Right cardiac atrium (tissue), 5 donors: ENCODE data around the gene HMOX1. TPM values are rescaled to one million over a fixed set of nuclear protein-coding genes. Genes with fewer than 3 reads are reported as not detected.

ENCODE experiments used
- ATAC-seq, 2 donors: fragments of 200-7000 bp; cut with Tn5 transposase; one replicate each; pipeline versions ENCODE4 v1.8.0 to v1.9.1; 2020; ENCODE audit warnings: moderate library complexity in 2 of 2, mild to moderate bottlenecking in 1 of 2
- DNase-seq, 3 donors: peaks; one replicate each; pipeline ENCODE4 v3.0.0-alpha.2; 2020
- H3K27ac ChIP-seq: one replicate; pipeline ENCODE4 v1.5.1; 2013; ENCODE audit warnings: mild to moderate bottlenecking, low read length, control low read depth, moderate library complexity
- H3K27me3 ChIP-seq: one replicate; pipeline ENCODE4 v1.6.1; 2013; ENCODE audit not compliant: control insufficient read depth, insufficient read depth
- H3K4me1 ChIP-seq: one replicate; pipeline ENCODE4 v1.6.1; 2013; ENCODE audit warnings: low read length; ENCODE audit not compliant: control insufficient read depth, insufficient read depth
- H3K4me3 ChIP-seq: one replicate; pipeline ENCODE4 v1.5.1; 2013; ENCODE audit warnings: low read length, control low read depth
- H3K9me3 ChIP-seq: one replicate; pipeline ENCODE4 v1.6.1; 2013; ENCODE audit warnings: low read length; ENCODE audit not compliant: control insufficient read depth
- WGBS: extraction: QIAGEN DNeasy Blood & Tissue Kit; methylation state at CpG from one replicate; pipeline ENCODE4 v1.1.7; 2013; 5-methylcytosine and 5-hydroxymethylcytosine counted together
- intact Hi-C, 4 donors: fragments of 100-400 bp; cut with DNase I; formaldehyde crosslinking; loops; one replicate each; pipeline versions ENCODE4 v1.11.0 to v1.14.0; 2022 to 2023
- polyA plus RNA-seq: library from polyadenylated mRNA; stranded (reverse); fragments of 200-250 nt; gene quantifications from one replicate; pipeline ENCODE4 v1.2.3, GENCODE V29; 2013
- total RNA-seq, 4 donors: library from RNA; stranded (reverse); fragmentation: NEBNext Ultra II Directional; extraction: Animal tissue kit (Norgen Biotek cat#: 25700); gene quantifications; one replicate each; pipeline ENCODE4 v1.2.1, GENCODE V29; 2021
- donor health status: healthy with polysubstance abuse.
- donor health status: DM: no; HTN: yes; CAD: no.
- donor health status: DM: no; HTN: no; CAD: no.
- donor health status: DM: no; HTN: yes; CAD: no; lungs with severe emphysema.
- donor health status: DM: yes; HTN: yes; CAD: no.

Gene HMOX1
- total and polyA plus RNA-seq, 5 donors = 6.1 to 10.8 (median 9.1) TPM

GRCh38 chr22:35424081-35424480 lies 43.2 kb downstream of the HMOX1 start:
- H3K27me3 ChIP-seq = no peaks in the 10 kb centered on the region
- no peaks in the 10 kb centered on the region for H3K4me1 ChIP-seq
- H3K4me3 ChIP-seq = no peak overlapping the region
- no peaks in the 10 kb centered on the region for H3K9me3 ChIP-seq
- 95% methylated on average over 26 of the region's 26 CpGs for WGBS
- H3K27ac ChIP-seq = no peak overlapping the region
- intact Hi-C loops = loop anchor here in 1 of 4 donors (10.0 kb wide), 1 partner anchor 701 kb away; no protein-coding TSS in a partner anchor
- DNase-seq (peak in 1 of 3 donors; percentile 42), ATAC-seq (no peak)

- intact Hi-C loops = loop anchor here in 1 of 4 donors (10.0 kb wide), 1 partner anchor 700 kb away; no protein-coding TSS in a partner anchor
- DNase-seq (no peak), ATAC-seq (no peak)
- no peaks in the 10 kb centered on the region for H3K9me3 ChIP-seq
- no peaks in the 10 kb centered on the region for H3K4me1 ChIP-seq
- no peak overlapping the region for H3K4me3 ChIP-seq
- H3K27ac ChIP-seq = no peak overlapping the region
- no peaks in the 10 kb centered on the region for H3K27me3 ChIP-seq
- WGBS = 72% methylated on average over 7 of the region's 7 CpGs
Observed at GRCh38 chr22:35424761-35425160, 43.9 kb downstream of the HMOX1 start.

GRCh38 chr22:35425546-35425945 lies 44.6 kb downstream of the HMOX1 start:
- Histone ChIP-seq H3K4me3 (no peak overlapping the region), H3K27me3 (no peaks in the 10 kb centered on the region), H3K4me1 (no peaks in the 10 kb centered on the region), H3K27ac (no peak overlapping the region), H3K9me3 (no peaks in the 10 kb centered on the region)
- ATAC-seq (no peak), DNase-seq (no peak)
- intact Hi-C loops = loop anchor here in 1 of 4 donors (10.0 kb wide), 1 partner anchor 699 kb away; no protein-coding TSS in a partner anchor
- 81% methylated on average over 7 of the region's 7 CpGs for WGBS

GRCh38 chr22:35425971-35426800 lies 45.3 kb downstream of the HMOX1 start:
- intact Hi-C loops = loop anchor here in 1 of 4 donors (10.0 kb wide), 1 partner anchor 699 kb away; no protein-coding TSS in a partner anchor

GRCh38 chr22:35426801-35427140 lies 45.9 kb downstream of the HMOX1 start:
- Histone ChIP-seq H3K27me3 (no peaks in the 10 kb centered on the region), H3K27ac (no peak overlapping the region), H3K9me3 (no peaks in the 10 kb centered on the region), H3K4me3 (no peak overlapping the region), H3K4me1 (no peaks in the 10 kb centered on the region)
- DNase-seq (no peak), ATAC-seq (no peak)
- 87% methylated on average over 5 of the region's 5 CpGs for WGBS
- intact Hi-C loops = loop anchor here in 1 of 4 donors (10.0 kb wide), 1 partner anchor 698 kb away; no protein-coding TSS in a partner anchor

More at GRCh38 chr22:35425971-35426800, 45.3 kb downstream of the HMOX1 start:
- ATAC-seq (no peak), DNase-seq (peak in 1 of 3 donors; percentile 19)
- Histone ChIP-seq H3K4me3 (no peak overlapping the region), H3K9me3 (no peaks in the 10 kb centered on the region), H3K4me1 (no peaks in the 10 kb centered on the region), H3K27me3 (no peaks in the 10 kb centered on the region), H3K27ac (no peak overlapping the region)
- 83% methylated on average over 11 of the region's 11 CpGs for WGBS

GRCh38 chr22:35430897-35431322 lies 50.0 kb downstream of the HMOX1 start:
- WGBS = 10% methylated on average over 14 of the region's 14 CpGs
- Histone ChIP-seq H3K4me1 (no peaks in the 10 kb centered on the region), H3K27me3 (no peaks in the 10 kb centered on the region), H3K9me3 (no peaks in the 10 kb centered on the region), H3K4me3 (no peak overlapping the region), H3K27ac (no peak overlapping the region)
- ATAC-seq = peak; percentile 96 to 98
- intact Hi-C loops = loop anchor here (2.0 to 10.0 kb wide), 3 partner anchors 151 to 194 kb away; no protein-coding TSS in a partner anchor
- DNase-seq = peak; percentile 90 to 96 (median 95)

- H3K27ac ChIP-seq = no peak overlapping the region
- no peaks in the 10 kb centered on the region for H3K4me1 ChIP-seq
- no peaks in the 10 kb centered on the region for H3K27me3 ChIP-seq
- no peaks in the 10 kb centered on the region for H3K9me3 ChIP-seq
- 89% methylated on average over 12 of the region's 12 CpGs for WGBS
- no peak overlapping the region for H3K4me3 ChIP-seq
- DNase-seq (peak in 1 of 3 donors; percentile 32), ATAC-seq (no peak)
- intact Hi-C loops = loop anchor here (2.0 to 10.0 kb wide), 3 partner anchors 151 to 193 kb away; no protein-coding TSS in a partner anchor
Observed at GRCh38 chr22:35431483-35432227, 50.8 kb downstream of the HMOX1 start.

- intact Hi-C loops = loop anchor here in 3 of 4 donors (5.0 to 10.0 kb wide), 2 partner anchors 150 to 192 kb away; no protein-coding TSS in a partner anchor
- H3K4me1 ChIP-seq = no peaks in the 10 kb centered on the region
- H3K9me3 ChIP-seq = no peaks in the 10 kb centered on the region
- peak in 1 of 3 donors; percentile 32 for DNase-seq
- H3K4me3 ChIP-seq = no peak overlapping the region
- no peak overlapping the region for H3K27ac ChIP-seq
- WGBS = 95% methylated on average over 13 of the region's 13 CpGs
- no peak for ATAC-seq
- H3K27me3 ChIP-seq = no peaks in the 10 kb centered on the region
Observed at GRCh38 chr22:35432228-35432905, 51.5 kb downstream of the HMOX1 start.

- ATAC-seq = no peak
- intact Hi-C loops = loop anchor here in 3 of 4 donors (5.0 to 10.0 kb wide), 2 partner anchors 148 to 191 kb away; no protein-coding TSS in a partner anchor
- WGBS = 95% methylated on average over 5 of the region's 5 CpGs
Observed at GRCh38 chr22:35434061-35434710, 53.3 kb downstream of the HMOX1 start.

GRCh38 chr22:35435201-35435740 lies 54.4 kb downstream of the HMOX1 start:
- intact Hi-C loops = loop anchor here in 1 of 4 donors (10.0 kb wide), 1 partner anchor 190 kb away; no protein-coding TSS in a partner anchor
- H3K4me3 ChIP-seq = no peak overlapping the region
- DNase-seq (peak in 1 of 3 donors; percentile 35), ATAC-seq (no peak)
- no peaks in the 10 kb centered on the region for H3K9me3 ChIP-seq
- 77% methylated on average over 8 of the region's 8 CpGs for WGBS
- H3K4me1 ChIP-seq = no peaks in the 10 kb centered on the region
- H3K27me3 ChIP-seq = no peaks in the 10 kb centered on the region
- no peak overlapping the region for H3K27ac ChIP-seq

More at GRCh38 chr22:35434061-35434710, 53.3 kb downstream of the HMOX1 start:
- Histone ChIP-seq H3K4me3 (no peak overlapping the region), H3K9me3 (no peaks in the 10 kb centered on the region), H3K27ac (no peak overlapping the region), H3K27me3 (no peaks in the 10 kb centered on the region), H3K4me1 (no peaks in the 10 kb centered on the region)
- DNase-seq = no peak
